ENCODE data around the gene CACNA2D4.

GRCh38 chr12:1809591-1810190 lies 108.8 kb downstream of the CACNA2D4 start:
- TF ChIP-seq CTCF (IDR thresholded peaks at IDR 0.05; ENCODE audit: insufficient read depth, low read length) (no peak), GABPA (IDR thresholded peaks at IDR 0.05; ENCODE audit: low read depth) (no peak)
